Activated T-helper 1 cell treated with anti-CD3 and anti-CD28 coated beads, Interleukin-12 subunit alpha, Interleukin-12 subunit beta, Interleukin-2, Interleukin-4 antibody, amounts not matched to agents 30 ng/mL and 10 ng/mL and 1 ng/mL, durations not matched to agents 14 hours and 24 hours and 36 hours (primary cell): Measurements from ENCODE around the gene NHSL1. TPM values are rescaled to one million over a fixed set of nuclear protein-coding genes. Genes with fewer than 3 reads are reported as not detected.

Source experiments
- DNase-seq: peaks from one replicate; pipeline ENCODE4 v3.0.0; 2021; ENCODE audit warnings: low spot score
- H3K27ac Mint-ChIP-seq: one replicate; pipeline ENCODE4 v1.8.0; 2021; ENCODE audit warnings: mild to moderate bottlenecking, mixed read lengths
- H3K27me3 Mint-ChIP-seq: one replicate; pipeline ENCODE4 v1.8.0; 2022; ENCODE audit warnings: mild to moderate bottlenecking, moderate library complexity, mixed read lengths; ENCODE audit not compliant: insufficient read depth
- H3K36me3 Mint-ChIP-seq: one replicate; pipeline ENCODE4 v1.8.0; 2021; ENCODE audit warnings: low read depth, mixed read lengths
- H3K4me1 Mint-ChIP-seq: one replicate; pipeline ENCODE4 v1.8.0; 2021; ENCODE audit warnings: low read depth, mixed read lengths
- H3K4me3 Mint-ChIP-seq: one replicate; pipeline ENCODE4 v1.8.0; 2021; ENCODE audit warnings: mild to moderate bottlenecking, moderate library complexity, mixed read lengths
- H3K9me3 Mint-ChIP-seq: one replicate; pipeline ENCODE4 v1.8.0; 2021; ENCODE audit warnings: mixed read lengths
- intact Hi-C: fragments of 100-400 bp; cut with micrococcal nuclease; formaldehyde crosslinking; loops from one replicate; pipeline ENCODE4 v1.15.1; 2024
- total RNA-seq: library from RNA; stranded (reverse); gene quantifications from 2 replicates; pipeline ENCODE4 v1.2.3, GENCODE V29; 2022

NHSL1 gene
- total RNA-seq, 1 donor from 2014 or later = 0.49 TPM

DNA sequence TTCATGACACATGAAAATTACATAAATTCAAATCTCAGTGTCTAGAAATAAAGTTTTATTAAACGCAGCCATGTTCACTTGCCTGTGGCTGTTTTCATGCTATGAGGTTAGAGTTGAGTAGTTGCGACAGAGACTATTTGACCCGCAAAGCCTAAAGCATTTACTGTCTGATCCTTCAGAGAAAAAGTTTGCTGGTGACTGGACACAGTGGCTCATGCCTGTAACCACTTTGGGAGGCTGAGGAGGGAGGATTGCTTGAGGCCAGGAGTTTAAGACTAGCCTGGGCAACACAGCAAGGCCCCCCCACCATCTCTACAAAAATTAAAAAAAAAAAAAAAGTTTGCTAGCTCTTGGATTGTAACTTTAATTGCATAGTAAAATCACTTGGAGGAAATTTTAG is 112.4 kb downstream of the NHSL1 start:
- peaks cover 16% of the 10 kb centered on the region for H3K27me3 Mint-ChIP-seq
- H3K27ac Mint-ChIP-seq = no peak overlapping the region
- no peak for DNase-seq
- H3K36me3 Mint-ChIP-seq = no peaks in the 10 kb centered on the region
- H3K9me3 Mint-ChIP-seq = no peaks in the 10 kb centered on the region
- H3K4me1 Mint-ChIP-seq = no peaks in the 10 kb centered on the region
- intact Hi-C loops = no loop called here
- H3K4me3 Mint-ChIP-seq = no peak overlapping the region

- no peak overlapping the region for H3K4me3 Mint-ChIP-seq
- H3K4me1 Mint-ChIP-seq = no peaks in the 10 kb centered on the region
- no peaks in the 10 kb centered on the region for H3K36me3 Mint-ChIP-seq
- H3K27ac Mint-ChIP-seq = no peak overlapping the region
- intact Hi-C loops = no loop called here
- no peaks in the 10 kb centered on the region for H3K9me3 Mint-ChIP-seq
- DNase-seq = no peak
- peaks cover 17% of the 10 kb centered on the region for H3K27me3 Mint-ChIP-seq
Observed at GRCh38 chr6:138383776-138384175, 115.5 kb downstream of the NHSL1 start.

DNA sequence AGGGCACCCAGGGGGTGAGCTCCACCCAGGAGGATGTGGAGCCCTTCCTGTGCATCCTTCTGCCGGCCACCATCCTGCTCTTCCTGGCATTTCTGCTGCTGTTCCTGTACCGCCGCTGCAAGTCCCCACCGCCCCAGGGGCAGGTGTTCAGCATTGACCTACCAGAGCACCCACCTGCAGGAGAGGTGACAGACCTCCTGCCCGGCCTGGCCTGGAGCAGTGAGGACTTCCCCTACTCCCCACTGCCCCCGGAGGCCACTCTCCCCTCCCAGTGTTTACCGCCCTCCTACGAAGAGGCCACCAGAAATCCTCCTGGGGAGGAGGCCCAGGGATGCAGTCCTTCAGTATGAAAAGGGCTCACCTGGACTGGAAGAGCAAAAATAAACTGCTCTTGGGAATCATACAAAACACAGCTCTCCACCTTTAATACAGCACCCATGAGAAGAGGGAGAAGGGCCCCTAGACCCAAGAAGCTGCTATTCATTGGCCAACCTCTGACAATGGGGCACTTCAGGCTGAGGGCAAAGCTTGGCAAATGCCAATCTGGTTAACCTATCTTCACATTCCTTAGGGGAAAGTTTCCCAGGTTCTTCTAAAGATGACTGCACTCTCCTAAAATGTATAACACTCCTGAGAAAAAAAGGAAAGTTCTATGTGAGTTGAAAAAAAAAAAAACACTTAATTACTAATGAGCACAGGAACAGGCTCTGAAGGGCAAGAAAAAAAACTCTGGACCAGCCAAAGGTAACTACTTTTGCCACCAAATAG is 116.6 kb downstream of the NHSL1 start:
- Mint-ChIP-seq H3K4me3 (no peak overlapping the region), H3K9me3 (no peaks in the 10 kb centered on the region), H3K36me3 (no peaks in the 10 kb centered on the region), H3K27ac (no peak overlapping the region), H3K27me3 (peaks cover 13% of the 10 kb centered on the region), H3K4me1 (no peaks in the 10 kb centered on the region)
- no peak for DNase-seq
- intact Hi-C loops = no loop called here

- Mint-ChIP-seq H3K4me3 (no peak overlapping the region), H3K9me3 (no peaks in the 10 kb centered on the region), H3K36me3 (no peaks in the 10 kb centered on the region), H3K27me3 (peaks cover 5% of the 10 kb centered on the region), H3K4me1 (no peaks in the 10 kb centered on the region), H3K27ac (no peak overlapping the region)
- intact Hi-C loops = no loop called here
- DNase-seq = no peak
Observed at GRCh38 chr6:138378463-138378862, 120.8 kb downstream of the NHSL1 start.

DNA sequence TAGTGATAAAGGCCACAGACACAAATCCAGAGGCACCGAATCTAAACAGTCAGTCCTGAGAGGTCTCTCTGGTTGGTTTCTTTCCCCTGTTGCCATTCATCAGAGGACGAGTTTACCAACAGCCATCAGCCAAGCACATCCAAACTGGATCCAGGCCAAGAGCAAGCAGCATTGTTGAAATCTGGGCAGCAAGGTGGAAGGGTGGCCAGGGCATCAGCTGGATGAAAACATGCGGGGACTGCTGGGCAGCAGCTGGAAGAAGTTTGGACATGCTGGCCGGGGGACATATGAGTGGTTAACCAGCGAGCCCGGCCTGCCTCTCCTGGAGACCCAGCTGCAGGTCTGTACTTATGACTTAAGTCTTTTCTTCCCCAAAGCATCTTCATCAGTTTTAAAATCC is 121.5 kb downstream of the NHSL1 start, which contains the start of gene SMIM28:
SMIM28 (plus strand) TSS at position 62 of the 400 bp plus-strand sequence; CDS start at position 230, 168 bp downstream.
- DNase-seq = no peak

DNA sequence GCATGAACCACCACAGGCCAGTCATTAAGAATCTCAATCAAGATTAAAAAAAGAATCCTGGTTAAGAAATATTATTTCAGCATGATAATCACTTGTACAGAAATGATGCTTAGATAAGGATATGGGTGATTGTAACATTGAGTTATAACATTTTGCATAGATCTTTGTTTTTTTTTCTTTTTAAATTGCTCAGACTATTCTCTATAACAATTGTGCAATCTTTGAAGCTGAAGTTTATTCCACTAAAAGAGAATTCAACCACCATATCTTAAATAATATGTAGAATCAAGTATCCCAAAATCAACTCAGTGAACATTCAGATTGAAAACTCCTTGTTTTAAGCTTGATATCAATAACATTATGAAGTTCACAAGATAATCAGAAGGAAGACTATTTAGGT is 122.3 kb downstream of the NHSL1 start:
- no peak overlapping the region for H3K4me3 Mint-ChIP-seq
- no peaks in the 10 kb centered on the region for H3K9me3 Mint-ChIP-seq
- peaks cover 5% of the 10 kb centered on the region for H3K27me3 Mint-ChIP-seq
- no peak for DNase-seq
- H3K36me3 Mint-ChIP-seq = no peaks in the 10 kb centered on the region
- intact Hi-C loops = no loop called here
- H3K4me1 Mint-ChIP-seq = no peaks in the 10 kb centered on the region
- no peak overlapping the region for H3K27ac Mint-ChIP-seq

More for the DNA sequence above, 121.5 kb downstream of the NHSL1 start, which contains the start of gene SMIM28:
- intact Hi-C loops = no loop called here
- Mint-ChIP-seq H3K27me3 (peaks cover 5% of the 10 kb centered on the region), H3K4me1 (no peaks in the 10 kb centered on the region), H3K36me3 (no peaks in the 10 kb centered on the region), H3K4me3 (no peak within 1 kb of the TSS), H3K27ac (no peak within 1 kb of the TSS), H3K9me3 (no peaks in the 10 kb centered on the region)

DNA sequence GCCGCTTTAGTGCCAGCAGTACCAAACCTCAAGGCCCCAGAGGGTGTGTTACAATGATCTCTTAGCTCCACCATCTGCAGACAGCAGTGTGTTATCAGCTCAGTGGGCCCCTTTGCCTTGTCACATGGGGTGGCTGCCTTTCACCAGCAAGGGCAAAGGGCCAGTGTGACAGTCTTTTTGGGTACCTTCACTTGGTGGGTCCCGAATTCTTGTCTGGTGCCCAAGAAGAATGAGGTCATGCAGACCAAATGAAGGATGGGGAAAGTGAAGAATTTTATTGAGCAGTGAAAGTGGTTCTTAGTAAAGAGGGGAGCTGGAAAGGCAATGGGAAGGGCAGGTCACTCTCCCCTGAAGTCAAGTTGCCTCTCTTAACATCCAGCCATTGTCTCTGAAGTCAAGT is 124.5 kb downstream of the NHSL1 start:
- intact Hi-C loops = no loop called here
- no peak overlapping the region for H3K4me3 Mint-ChIP-seq
- no peaks in the 10 kb centered on the region for H3K36me3 Mint-ChIP-seq
- no peak for DNase-seq
- H3K9me3 Mint-ChIP-seq = no peaks in the 10 kb centered on the region
- no peaks in the 10 kb centered on the region for H3K4me1 Mint-ChIP-seq
- H3K27me3 Mint-ChIP-seq = peaks cover 2% of the 10 kb centered on the region
- no peak overlapping the region for H3K27ac Mint-ChIP-seq

DNA sequence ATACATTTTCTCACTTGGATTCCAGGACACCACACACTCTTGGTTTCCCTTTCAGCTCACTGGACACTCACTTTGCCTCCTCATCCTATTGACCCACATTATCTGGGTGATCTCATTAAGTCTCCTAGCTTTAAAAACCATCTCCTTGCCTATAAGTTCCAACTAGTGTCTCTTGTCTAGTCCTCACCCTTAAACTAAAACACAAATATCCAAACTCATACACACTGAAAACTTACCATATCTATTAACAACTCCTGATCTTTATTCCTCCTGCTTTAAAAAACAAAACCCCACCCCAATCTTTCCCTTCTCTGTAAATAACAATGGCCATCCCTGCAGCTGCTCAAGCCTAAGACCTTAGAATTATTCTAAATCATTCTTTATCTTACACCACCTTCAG is 125.1 kb downstream of the NHSL1 start:
- H3K27me3 Mint-ChIP-seq = peaks cover 2% of the 10 kb centered on the region
- H3K9me3 Mint-ChIP-seq = no peaks in the 10 kb centered on the region
- no peaks in the 10 kb centered on the region for H3K4me1 Mint-ChIP-seq
- H3K27ac Mint-ChIP-seq = no peak overlapping the region
- intact Hi-C loops = no loop called here
- no peaks in the 10 kb centered on the region for H3K36me3 Mint-ChIP-seq
- no peak overlapping the region for H3K4me3 Mint-ChIP-seq
- DNase-seq = no peak

GRCh38 chr6:138372711-138373463 is 126.4 kb downstream of the NHSL1 start:
- intact Hi-C loops = no loop called here
- H3K27ac Mint-ChIP-seq = no peak overlapping the region

More at GRCh38 chr6:138372711-138373463, 126.4 kb downstream of the NHSL1 start:
- Mint-ChIP-seq H3K27me3 (peaks cover 2% of the 10 kb centered on the region), H3K4me3 (no peak overlapping the region), H3K36me3 (no peaks in the 10 kb centered on the region), H3K9me3 (no peaks in the 10 kb centered on the region), H3K4me1 (no peaks in the 10 kb centered on the region)
- DNase-seq = no peak

Other genes with a start within 250 kb of the NHSL1 start
- gene SMIM28, start 121.6 kb downstream of the NHSL1 start, total RNA-seq = not detected in 2 replicates
- 18.9 and 21.4 TPM in 2 replicates for gene HEBP2, start 95.3 kb downstream of the NHSL1 start, total RNA-seq